HEK293 (cell line): ENCODE results near the gene FARSA.
A peak's percentile ranks its signal among the peaks of the same experiment; 100 is the strongest.

Source experiments
- CTCF ChIA-PET: fragments of 350-600 bp; formaldehyde crosslinking; extraction: SDS; loops from one replicate; lab custom pipeline; 2021; ENCODE audit warnings: antibody characterized with exemption; lab: Yijun Ruan, JAX
- POLR2A ChIA-PET: fragments of 300-600 bp; formaldehyde crosslinking; extraction: SDS; loops from one replicate; lab custom pipeline; 2020; ENCODE audit warnings: antibody characterized with exemption, inconsistent platforms; lab: Yijun Ruan, JAX
- H3K27ac ChIP-seq: fragments of 200-500 bp; sonication (Bioruptor generic); 2 replicates; pipeline ENCODE4 v1.5.1; 2014; ENCODE audit warnings: low read depth, low read length, control low read depth, inconsistent platforms; ENCODE audit errors: extremely low read depth
- H3K36me3 ChIP-seq, 2 experiments: fragments of 200-500 bp in 1 of 2; sonication (Bioruptor generic) in 1 of 2; 1 replicate in 1 of 2; 2 replicates in 1 of 2; pipeline ENCODE4 v1.5.1; 2014 to 2017; ENCODE audit warnings: inconsistent platforms in 2 of 2, low read length in 2 of 2; ENCODE audit not compliant: control insufficient read depth in 2 of 2, insufficient read depth in 1 of 2
- H3K4me1 ChIP-seq: fragments of 200-500 bp; sonication (Bioruptor generic); 2 replicates; pipeline ENCODE4 v1.5.1; 2014; ENCODE audit warnings: mild to moderate bottlenecking, low read length, inconsistent platforms; ENCODE audit not compliant: control insufficient read depth, insufficient read depth
- H3K4me3 ChIP-seq: 2 replicates; pipeline ENCODE4 v1.5.1; 2011; ENCODE audit warnings: low read depth, mild to moderate bottlenecking, control low read depth, low read length, moderate library complexity
- H3K9me3 ChIP-seq: fragments of 200-500 bp; sonication (Bioruptor generic); 2 replicates; pipeline ENCODE4 v1.5.1; 2014; ENCODE audit warnings: low read depth, low read length, inconsistent platforms; ENCODE audit not compliant: control insufficient read depth, insufficient read depth
- ATF2 ChIP-seq: fragments of 450-650 bp; formaldehyde crosslinking; IDR thresholded peaks from 2 replicates; pipeline ENCODE4 v1.5.1; 2016; ENCODE audit warnings: missing biosample characterization, missing genetic modification characterization, low read depth
- GFI1B ChIP-seq: fragments of 450-650 bp; formaldehyde crosslinking; IDR thresholded peaks from 2 replicates; pipeline ENCODE4 v1.5.1; 2016; ENCODE audit warnings: missing biosample characterization, missing genetic modification characterization
- GLIS1 ChIP-seq: fragments of 450-650 bp; formaldehyde crosslinking; IDR thresholded peaks from 2 replicates; pipeline ENCODE4 v1.5.1; 2016; ENCODE audit warnings: missing biosample characterization, missing genetic modification characterization
- KLF10 ChIP-seq: fragments of 450-650 bp; IDR thresholded peaks from 2 replicates; pipeline ENCODE4 v1.5.1; 2018; ENCODE audit warnings: missing biosample characterization, mild to moderate bottlenecking, missing genetic modification characterization
- PRDM2 ChIP-seq: fragments of 450-650 bp; formaldehyde crosslinking; IDR thresholded peaks from 2 replicates; pipeline ENCODE4 v1.5.1; 2016; ENCODE audit warnings: missing biosample characterization, missing genetic modification characterization, borderline replicate concordance
- ZNF114 ChIP-seq: fragments of 450-650 bp; formaldehyde crosslinking; IDR thresholded peaks from 2 replicates; pipeline ENCODE4 v1.5.0; 2017; ENCODE audit warnings: missing biosample characterization, missing genetic modification characterization
- ZNF138 ChIP-seq: fragments of 450-650 bp; formaldehyde crosslinking; IDR thresholded peaks from 2 replicates; pipeline ENCODE4 v1.5.1; 2016; ENCODE audit warnings: missing biosample characterization, missing genetic modification characterization, borderline replicate concordance
- ZNF184 ChIP-seq: fragments of 450-650 bp; IDR thresholded peaks from 2 replicates; pipeline ENCODE4 v1.5.1; 2018; ENCODE audit warnings: missing biosample characterization, mild to moderate bottlenecking, missing genetic modification characterization
- ZNF221 ChIP-seq: fragments of 450-650 bp; formaldehyde crosslinking; IDR thresholded peaks from 2 replicates; pipeline ENCODE4 v1.5.1; 2017; ENCODE audit warnings: missing biosample characterization, missing genetic modification characterization, borderline replicate concordance
- ZNF514 ChIP-seq: fragments of 450-650 bp; formaldehyde crosslinking; IDR thresholded peaks from 2 replicates; pipeline ENCODE4 v1.5.1; 2016; ENCODE audit warnings: missing biosample characterization, missing genetic modification characterization
- ZNF580 ChIP-seq: fragments of 450-650 bp; formaldehyde crosslinking; IDR thresholded peaks from 2 replicates; pipeline ENCODE4 v1.5.1; 2016; ENCODE audit warnings: missing biosample characterization, missing genetic modification characterization
- ZNF600 ChIP-seq: fragments of 450-650 bp; formaldehyde crosslinking; IDR thresholded peaks from 2 replicates; pipeline ENCODE4 v1.5.1; 2016; ENCODE audit warnings: missing biosample characterization, missing genetic modification characterization
- ZNF747 ChIP-seq: fragments of 450-650 bp; formaldehyde crosslinking; IDR thresholded peaks from 2 replicates; pipeline ENCODE4 v1.5.1; 2016; ENCODE audit warnings: missing biosample characterization, missing genetic modification characterization
- ZNF791 ChIP-seq: fragments of 450-650 bp; formaldehyde crosslinking; IDR thresholded peaks from 2 replicates; pipeline ENCODE4 v1.5.1; 2016; ENCODE audit warnings: missing biosample characterization, missing genetic modification characterization
- ZNF830 ChIP-seq: fragments of 450-650 bp; IDR thresholded peaks from 2 replicates; pipeline ENCODE4 v1.5.0; 2018; ENCODE audit warnings: missing biosample characterization, missing genetic modification characterization, low read depth, mild to moderate bottlenecking, moderate library complexity
- ZXDB ChIP-seq: fragments of 450-650 bp; formaldehyde crosslinking; IDR thresholded peaks from 2 replicates; pipeline ENCODE4 v1.5.1; 2016; ENCODE audit warnings: missing biosample characterization, missing genetic modification characterization

The FARSA gene

GRCh38 chr19:12949363-12950283, 16.1 kb upstream of the FARSA start:
- H3K4me1 ChIP-seq = peaks cover 10% of the 10 kb centered on the region
- peak overlapping the region; percentile 30; the same call in 1 of the 2 replicates for H3K27ac ChIP-seq
- no peaks in the 10 kb centered on the region for H3K9me3 ChIP-seq
- H3K4me3 ChIP-seq = no peak overlapping the region
- POLR2A ChIA-PET = interaction anchor here (0.6 to 1.0 kb wide), 2 partner anchors 10 to 16 kb away, joined by 3 to 4 read pairs; partner anchors contain the start of gene FARSA
- H3K36me3 ChIP-seq = peaks cover 47 to 75% of the 10 kb centered on the region in 2 experiments
- CTCF ChIA-PET = interaction anchor here (6.2 kb wide), 1 partner anchor 16 kb away, joined by 31 read pairs; no protein-coding TSS in a partner anchor
- TF ChIP-seq ZXDB (tag by site-specific recombination) = no peak
- TF ChIP-seq ZNF580 = no peak
- no peak for TF ChIP-seq ZNF514
- no peak for TF ChIP-seq ZNF114
- TF ChIP-seq ZNF830 (tag by site-specific recombination) = no peak
- TF ChIP-seq GLIS1 (tag by site-specific recombination) = 0 out of 2 replicates have a peak, but pooled peaks have one; percentile 5
- TF ChIP-seq ZNF791 (tag by site-specific recombination) = no peak
- no peak for TF ChIP-seq GFI1B
- TF ChIP-seq KLF10 = no peak
- no peak for TF ChIP-seq ZNF747 (tag by site-specific recombination)
- no peak for TF ChIP-seq ATF2 (tag by site-specific recombination)
- TF ChIP-seq ZNF184 (tag by site-specific recombination) = no peak
- no peak for TF ChIP-seq PRDM2
- TF ChIP-seq ZNF221 (tag by site-specific recombination) = no peak
- TF ChIP-seq ZNF600 (tag by site-specific recombination) = peak; percentile 63; the same call in 1 of the 2 replicates
- no peak for TF ChIP-seq ZNF138 (tag by site-specific recombination)
